Stimulated activated CD8-positive, alpha-beta memory T cell treated with anti-CD3 and anti-CD28 coated beads, Interleukin-12 subunit alpha, Interleukin-12 subunit beta, amount 100 ng/mL, for 4 hours (primary cell): ENCODE results near the gene SPTLC3.

Experiments used
- DNase-seq: peaks from one replicate; pipeline ENCODE4 v3.0.0-alpha.2; 2020; ENCODE audit warnings: low read depth

SPTLC3 gene

GRCh38 chr20:13141546-13141945 lies 132.8 kb downstream of the SPTLC3 start:
- DNase-seq: no peak

- DNase-seq: no peak
Measured at GRCh38 chr20:13142143-13142542, 133.4 kb downstream of the SPTLC3 start.

GRCh38 chr20:13147071-13147963 lies 138.5 kb downstream of the SPTLC3 start:
- DNase-seq: no peak

GRCh38 chr20:13147971-13148370 lies 139.2 kb downstream of the SPTLC3 start:
- no peak for DNase-seq

GRCh38 chr20:13148402-13148801 lies 139.6 kb downstream of the SPTLC3 start:
- no peak for DNase-seq

- DNase-seq: no peak
Measured at GRCh38 chr20:13148961-13149360, 140.2 kb downstream of the SPTLC3 start.

- DNase-seq: no peak
Measured at GRCh38 chr20:13149371-13150105, 140.8 kb downstream of the SPTLC3 start.

- no peak for DNase-seq
Measured at GRCh38 chr20:13158369-13158768, 149.6 kb downstream of the SPTLC3 start.

GRCh38 chr20:13159889-13160288 lies 151.1 kb downstream of the SPTLC3 start:
- no peak for DNase-seq

- DNase-seq: no peak
Measured at GRCh38 chr20:13165203-13165602, 156.4 kb downstream of the SPTLC3 start.

GRCh38 chr20:13166011-13166410 lies 157.2 kb downstream of the SPTLC3 start:
- DNase-seq: no peak

GRCh38 chr20:13166437-13166836 lies 157.7 kb downstream of the SPTLC3 start:
- no peak for DNase-seq

- DNase-seq: no peak
Measured at GRCh38 chr20:13169086-13169485, 160.3 kb downstream of the SPTLC3 start.

GRCh38 chr20:13170771-13171170 lies 162.0 kb downstream of the SPTLC3 start:
- no peak for DNase-seq

GRCh38 chr20:13173201-13173600 lies 164.4 kb downstream of the SPTLC3 start:
- DNase-seq: no peak

GRCh38 chr20:13174402-13174801 lies 165.6 kb downstream of the SPTLC3 start:
- no peak for DNase-seq

- DNase-seq: no peak
Measured at GRCh38 chr20:13180986-13181889, 172.5 kb downstream of the SPTLC3 start.

GRCh38 chr20:13183005-13183404 lies 174.2 kb downstream of the SPTLC3 start:
- DNase-seq: no peak

- no peak for DNase-seq
Measured at GRCh38 chr20:13186043-13186774, 177.4 kb downstream of the SPTLC3 start.

GRCh38 chr20:13187899-13188298 lies 179.1 kb downstream of the SPTLC3 start:
- DNase-seq: no peak

- DNase-seq: no peak
Measured at GRCh38 chr20:13199279-13199678, 190.5 kb downstream of the SPTLC3 start.
